ENCODE results near the gene MRPL54.
"Not testable (repeated sequence)": the region's sequence is repeated elsewhere in the genome, so short reads cannot be mapped to it uniquely, and the experiment has no call there.

MRPL54 gene

GRCh38 chr19:3751236-3751635 lies 11.2 kb upstream of the MRPL54 start:
- TF ChIP-seq CTCF (IDR thresholded peaks at IDR 0.05; ENCODE audit: low read depth, low read length), result no peak
- no peak for DNase-seq (ENCODE audit: low read depth in 2 of 2)
- no peak overlapping the region for H3K4me3 ChIP-seq (replicated peaks in 1 of 2; ENCODE audit: low read depth in 2 of 2, low read length in 2 of 2)

- TF ChIP-seq CTCF (IDR thresholded peaks at IDR 0.05; ENCODE audit: low read depth, low read length), result no peak
- H3K4me3 ChIP-seq (replicated peaks in 1 of 2; ENCODE audit: low read depth in 2 of 2, low read length in 2 of 2), result no peak overlapping the region
- DNase-seq (ENCODE audit: low read depth in 2 of 2), result no peak
Observed at GRCh38 chr19:3752492-3752891, 10.0 kb upstream of the MRPL54 start.

GRCh38 chr19:3753631-3754410 lies 8.7 kb upstream of the MRPL54 start:
- no peak for TF ChIP-seq CTCF (IDR thresholded peaks at IDR 0.05; ENCODE audit: low read depth, low read length)

GRCh38 chr19:3757705-3758104 lies 4.8 kb upstream of the MRPL54 start:
- not testable (repeated sequence) for DNase-seq (ENCODE audit: low read depth in 2 of 2); H3K4me3 ChIP-seq (replicated peaks in 1 of 2; ENCODE audit: low read depth in 2 of 2, low read length in 2 of 2)

More at GRCh38 chr19:3753631-3754410, 8.7 kb upstream of the MRPL54 start:
- no peak for DNase-seq (ENCODE audit: low read depth in 2 of 2)
- H3K4me3 ChIP-seq (replicated peaks in 1 of 2; ENCODE audit: low read depth in 2 of 2, low read length in 2 of 2), result no peak overlapping the region

- not testable (repeated sequence) for H3K4me3 ChIP-seq (replicated peaks in 1 of 2; ENCODE audit: low read depth in 2 of 2, low read length in 2 of 2); DNase-seq (ENCODE audit: low read depth in 2 of 2)
Observed at GRCh38 chr19:3758297-3758696, 4.2 kb upstream of the MRPL54 start.

GRCh38 chr19:3759482-3760254 lies 2.8 kb upstream of the MRPL54 start:
- H3K4me3 ChIP-seq (replicated peaks in 1 of 2; ENCODE audit: low read depth in 2 of 2, low read length in 2 of 2), result no peak overlapping the region
- DNase-seq (ENCODE audit: low read depth in 2 of 2), result no peak
- no peak for TF ChIP-seq CTCF (IDR thresholded peaks at IDR 0.05; ENCODE audit: low read depth, low read length)

GRCh38 chr19:3760871-3761361 lies 1.6 kb upstream of the MRPL54 start:
- peak; percentile 13 to 20 for DNase-seq (ENCODE audit: low read depth in 2 of 2)
- no peak for TF ChIP-seq CTCF (IDR thresholded peaks at IDR 0.05; ENCODE audit: low read depth, low read length)
- H3K4me3 ChIP-seq (replicated peaks in 1 of 2; ENCODE audit: low read depth in 2 of 2, low read length in 2 of 2), result peak overlapping the region; percentile 78 to 84
